HG03139 (cell line): ENCODE results near the gene DGKB.

Experiments used
- ATAC-seq: cut with Tn5 transposase; IDR thresholded peaks from one replicate; pipeline ENCODE4 v1.9.1; 2021; ENCODE audit not compliant: unreplicated experiment

DGKB gene

GRCh38 chr7:14156436-14156835 is 746.1 kb downstream of the DGKB start:
- ATAC-seq: no peak

GRCh38 chr7:14148974-14149373 is 753.6 kb downstream of the DGKB start:
- no peak for ATAC-seq

- no peak for ATAC-seq
These were observed 755.0 kb downstream of the DGKB start for GRCh38 chr7:14147532-14147931.

GRCh38 chr7:14144538-14144937 is 758.0 kb downstream of the DGKB start:
- ATAC-seq: no peak

GRCh38 chr7:14144109-14144508 is 758.4 kb downstream of the DGKB start:
- ATAC-seq: no peak

- no peak for ATAC-seq
These were observed 764.9 kb downstream of the DGKB start for GRCh38 chr7:14137676-14138075.

- no peak for ATAC-seq
These were observed 768.8 kb downstream of the DGKB start for GRCh38 chr7:14133752-14134151.

GRCh38 chr7:14125998-14126397 is 776.6 kb downstream of the DGKB start:
- ATAC-seq: no peak

GRCh38 chr7:14124716-14125115 is 777.8 kb downstream of the DGKB start:
- ATAC-seq: no peak

- ATAC-seq: no peak
These were observed 778.6 kb downstream of the DGKB start for GRCh38 chr7:14123923-14124322.

GRCh38 chr7:14115701-14116100 is 786.9 kb downstream of the DGKB start:
- ATAC-seq: no peak

- no peak for ATAC-seq
These were observed 797.7 kb downstream of the DGKB start for GRCh38 chr7:14104861-14105260.

- ATAC-seq: no peak
These were observed 806.4 kb downstream of the DGKB start for GRCh38 chr7:14096159-14096558.

- no peak for ATAC-seq
These were observed 807.2 kb downstream of the DGKB start for GRCh38 chr7:14095233-14095950.
